ENCODE results near the gene FAT1.
A peak's percentile ranks its signal among the peaks of the same experiment; 100 is the strongest.

The FAT1 gene

DNA sequence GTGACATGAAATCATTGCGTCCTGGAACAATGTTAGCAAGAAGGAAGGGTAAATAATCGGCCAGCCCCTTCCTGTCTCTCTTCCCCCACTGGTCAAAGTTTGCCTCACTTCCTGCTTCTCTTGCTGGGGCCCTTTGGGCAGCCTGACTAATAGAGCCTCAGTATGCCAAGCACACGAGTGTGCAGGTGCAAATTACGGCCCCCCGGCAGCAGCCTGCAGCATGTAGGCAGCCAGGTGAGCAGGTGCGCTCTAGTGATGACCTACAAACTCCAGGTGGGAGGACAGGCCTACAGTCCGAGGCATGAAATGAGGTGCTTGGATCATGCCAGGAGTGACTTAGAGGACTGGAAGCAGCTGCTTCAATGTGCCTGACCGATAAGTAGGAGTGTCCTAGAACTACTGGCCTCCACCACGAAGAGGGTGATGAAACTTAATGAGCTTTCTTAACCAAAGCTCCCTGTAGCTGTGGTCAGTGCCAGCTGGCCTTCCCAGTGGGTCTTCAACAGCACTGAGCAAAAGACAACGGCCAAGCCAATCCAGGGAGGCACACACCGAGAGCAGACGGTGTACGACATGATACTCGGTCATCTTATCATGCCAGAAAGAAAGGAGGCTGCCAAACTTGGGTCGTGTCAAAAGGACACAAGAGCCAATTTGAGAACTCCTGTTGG lies 26.1 kb upstream of the FAT1 start:
- DNase-seq, result no peak

- DNase-seq, result peak; percentile 17
These were observed 22.9 kb upstream of the FAT1 start for GRCh38 chr4:186746581-186746980.

- no peak for DNase-seq
These were observed 19.6 kb upstream of the FAT1 start for GRCh38 chr4:186743261-186743660.

DNA sequence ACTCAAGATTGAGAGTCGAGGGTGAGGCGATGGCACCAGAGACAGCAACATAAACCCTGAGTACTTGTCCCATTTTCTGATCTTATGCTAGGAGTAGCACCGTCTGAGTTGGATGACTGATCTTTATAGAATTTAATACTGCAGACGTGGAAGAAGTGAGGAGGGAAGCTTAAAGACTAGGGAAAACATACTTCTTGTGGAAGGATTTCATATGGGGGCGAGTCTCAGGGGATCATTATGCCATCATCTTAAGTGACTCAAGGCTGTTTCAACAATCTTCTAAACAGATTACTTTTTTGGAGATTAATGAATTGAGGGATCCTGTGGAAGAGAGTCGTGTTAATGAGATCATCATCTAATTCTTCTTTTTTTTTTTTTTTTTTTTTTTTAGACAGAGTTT lies 17.2 kb upstream of the FAT1 start:
- peak; percentile 74 for DNase-seq

DNA sequence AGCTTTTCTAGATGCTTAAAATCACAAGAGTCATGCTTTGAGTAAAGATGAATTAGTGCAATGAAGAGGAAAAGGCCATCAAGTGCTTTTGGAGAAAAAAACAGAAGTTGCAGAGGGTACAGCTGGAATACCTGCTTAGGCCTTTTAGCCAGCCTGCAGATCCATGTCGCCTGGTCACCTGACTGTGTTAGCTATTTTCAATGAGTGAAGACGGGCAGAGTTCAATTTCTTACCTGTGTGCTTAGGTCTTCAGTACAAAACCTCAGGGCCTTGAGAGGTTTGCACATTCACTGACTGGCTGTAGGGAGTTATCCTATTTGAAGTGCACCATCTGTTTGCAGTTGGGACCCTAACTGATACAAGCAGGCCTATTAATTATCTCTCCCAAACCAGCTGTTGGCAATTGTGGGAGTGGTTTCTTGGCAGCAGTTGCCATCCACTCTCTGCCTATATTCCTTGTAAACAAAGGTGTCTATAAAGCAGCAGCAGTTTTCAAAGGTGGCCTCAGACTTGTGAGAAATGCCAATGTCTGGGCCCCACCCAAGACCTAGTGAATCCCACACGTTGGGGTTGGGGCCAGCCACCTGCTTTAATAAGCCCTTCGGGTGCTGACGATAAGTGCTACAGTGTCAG lies 16.3 kb upstream of the FAT1 start:
- DNase-seq, result no peak

DNA sequence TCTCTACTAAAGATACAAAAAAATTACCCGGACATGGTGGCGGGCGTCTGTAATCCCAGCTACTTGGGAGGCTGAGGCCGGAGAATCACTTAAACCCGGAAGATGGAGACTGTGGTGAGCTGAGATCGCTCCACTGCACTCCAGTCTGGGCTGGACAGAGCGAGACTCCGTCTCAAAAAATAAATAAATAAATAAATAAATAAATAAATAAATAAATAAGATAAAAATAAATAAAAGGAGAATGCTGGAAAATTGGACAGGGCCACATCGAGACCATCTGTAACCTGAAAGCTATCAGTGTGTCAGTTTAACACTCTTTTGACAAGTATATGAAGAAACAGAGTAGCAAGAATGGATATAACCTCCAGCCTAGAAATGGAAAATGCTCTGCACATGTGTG lies 15.7 kb upstream of the FAT1 start:
- DNase-seq, result no peak

GRCh38 chr4:186738421-186738820 lies 14.8 kb upstream of the FAT1 start:
- no peak for DNase-seq

GRCh38 chr4:186737427-186737826 lies 13.8 kb upstream of the FAT1 start:
- DNase-seq, result no peak

DNA sequence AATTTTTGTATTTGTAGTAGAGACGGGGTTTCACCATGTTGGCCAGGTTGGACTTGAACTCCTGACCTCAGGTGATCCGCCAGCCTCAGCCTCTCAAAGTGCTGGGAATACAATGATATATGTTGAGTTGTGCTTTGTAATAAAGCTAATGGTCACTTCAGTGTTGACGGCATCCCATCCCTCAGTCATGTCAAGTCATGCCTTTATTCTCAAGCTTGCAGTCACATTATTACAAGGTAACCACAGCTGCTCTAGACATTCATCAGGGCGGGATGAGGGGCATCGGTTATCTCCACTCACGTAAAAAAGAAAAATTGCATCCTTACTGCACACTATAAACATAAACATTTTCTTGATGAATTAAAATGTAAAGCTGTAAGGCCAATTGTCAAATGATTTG lies 12.8 kb upstream of the FAT1 start:
- no peak for DNase-seq

DNA sequence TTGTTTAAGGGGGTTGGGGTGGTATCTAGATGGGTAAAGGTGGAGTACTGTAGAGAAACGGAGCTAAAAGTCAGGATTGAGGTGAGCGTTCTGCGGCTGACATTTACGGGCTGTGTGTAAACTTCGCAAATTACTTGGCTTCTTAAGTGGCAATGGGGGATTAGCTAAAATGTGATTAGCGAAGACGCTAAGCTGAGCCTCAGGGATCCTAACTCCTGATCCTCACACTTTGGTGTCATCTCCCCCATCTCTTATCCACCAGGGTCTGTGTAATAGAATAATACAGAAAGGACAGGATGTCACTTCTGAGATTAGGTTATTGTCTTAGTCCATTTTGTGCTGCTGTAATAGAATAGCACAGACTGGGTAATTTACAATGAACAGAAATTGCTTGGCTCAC lies 10.6 kb upstream of the FAT1 start:
- no peak for DNase-seq

GRCh38 chr4:186733778-186734177 lies 10.1 kb upstream of the FAT1 start:
- DNase-seq, result no peak

- DNase-seq, result no peak
These were observed 7.0 kb upstream of the FAT1 start for GRCh38 chr4:186730621-186731020.

DNA sequence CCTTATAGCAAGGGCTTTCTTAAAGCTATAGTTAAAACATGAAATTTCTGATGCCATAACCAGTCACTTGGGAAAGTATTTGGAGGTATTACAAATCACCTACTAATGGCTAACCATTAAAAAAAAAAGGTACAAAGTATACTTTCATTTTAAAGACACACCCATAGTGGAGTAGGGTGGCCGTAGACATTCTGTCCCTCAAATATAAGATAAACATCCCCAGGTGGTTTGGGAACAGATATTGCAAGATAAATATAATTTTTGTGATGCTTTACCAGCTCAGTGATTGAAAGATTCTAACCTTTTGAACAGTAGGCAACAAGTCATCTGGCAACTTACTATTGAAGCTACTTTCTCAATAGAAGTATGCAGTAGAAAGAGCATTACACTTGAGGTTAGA lies 6.2 kb upstream of the FAT1 start:
- DNase-seq, result no peak

- DNase-seq, result peak; percentile 56
These were observed 5.1 kb upstream of the FAT1 start for GRCh38 chr4:186728631-186729271.

DNA sequence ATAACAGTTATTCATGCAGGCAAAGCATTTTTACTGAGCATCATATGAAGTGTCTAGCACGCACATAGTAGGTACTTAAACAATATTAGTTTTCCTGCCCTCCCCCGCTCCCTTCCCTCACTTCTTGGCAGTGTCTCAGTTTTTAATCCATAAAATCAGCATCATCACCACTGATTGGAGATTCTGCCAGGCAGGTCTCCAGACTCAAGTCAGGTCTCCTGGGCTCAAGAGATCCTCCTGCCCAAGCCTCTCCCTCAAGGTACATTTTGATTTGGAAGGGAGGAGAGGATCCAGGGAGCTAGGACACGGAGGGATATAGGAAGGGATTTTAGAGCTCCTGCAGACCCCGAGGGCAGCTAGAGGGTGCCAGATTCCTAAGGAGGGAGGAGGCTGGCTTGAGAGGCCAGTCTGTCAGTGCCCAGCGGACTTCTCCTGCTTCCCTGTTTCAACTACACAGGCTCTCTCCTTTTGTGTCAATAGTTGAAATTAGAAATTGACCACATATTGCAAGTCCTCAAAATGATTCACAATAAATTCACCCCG lies 4.4 kb upstream of the FAT1 start:
- DNase-seq, result peak; percentile 22

GRCh38 chr4:186727169-186727976 lies 3.7 kb upstream of the FAT1 start:
- no peak for DNase-seq

GRCh38 chr4:186726426-186727168 lies 2.9 kb upstream of the FAT1 start:
- DNase-seq, result peak; percentile 80

DNA sequence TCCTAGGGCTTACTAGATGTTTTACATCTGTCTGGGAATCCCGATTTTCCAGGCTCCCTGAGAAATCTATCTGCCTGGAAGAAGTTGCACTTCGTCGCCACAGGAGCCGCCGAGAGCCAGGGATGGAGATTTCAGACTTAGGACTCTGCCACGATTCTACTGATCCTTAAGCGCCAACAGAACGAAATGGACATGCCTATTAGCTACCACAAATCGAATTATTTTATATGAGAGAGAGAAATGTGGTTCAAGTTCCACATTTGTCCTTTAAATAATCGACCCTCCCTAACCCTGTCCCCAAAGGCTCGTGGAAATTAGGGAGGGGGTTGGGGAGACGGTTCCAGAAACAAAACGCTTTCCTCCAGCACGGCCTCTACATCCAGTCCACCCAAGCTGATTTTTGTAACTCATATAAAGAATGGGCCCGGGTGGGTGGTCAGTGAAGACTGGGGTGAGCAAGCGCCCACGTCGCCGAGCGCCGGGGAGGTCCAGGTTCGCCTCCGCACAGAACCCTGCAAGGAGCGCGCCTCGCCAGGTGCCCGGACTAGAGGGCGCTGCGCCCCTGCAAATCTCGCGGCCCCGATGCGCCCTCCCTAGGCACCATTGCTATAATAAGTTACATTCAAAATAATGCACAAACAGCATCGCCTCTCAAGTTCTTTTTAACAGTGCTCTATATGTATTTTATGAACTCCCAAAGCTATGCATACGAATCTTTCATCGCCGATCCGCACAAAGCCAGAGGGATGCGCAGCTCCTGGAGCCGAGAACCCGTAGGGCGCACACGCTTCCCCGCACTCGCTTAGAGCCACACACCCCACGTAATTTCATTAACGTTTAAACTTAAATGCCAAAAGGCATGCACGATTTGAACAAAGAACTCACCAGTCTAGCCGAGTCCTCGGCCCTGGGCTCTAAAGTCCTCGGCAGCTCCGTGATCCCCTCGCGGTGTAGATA lies 2.1 kb upstream of the FAT1 start:
- DNase-seq, result peak; percentile 88

- DNase-seq, result peak; percentile 38
These were observed 1.3 kb upstream of the FAT1 start for GRCh38 chr4:186724864-186725468.

DNA sequence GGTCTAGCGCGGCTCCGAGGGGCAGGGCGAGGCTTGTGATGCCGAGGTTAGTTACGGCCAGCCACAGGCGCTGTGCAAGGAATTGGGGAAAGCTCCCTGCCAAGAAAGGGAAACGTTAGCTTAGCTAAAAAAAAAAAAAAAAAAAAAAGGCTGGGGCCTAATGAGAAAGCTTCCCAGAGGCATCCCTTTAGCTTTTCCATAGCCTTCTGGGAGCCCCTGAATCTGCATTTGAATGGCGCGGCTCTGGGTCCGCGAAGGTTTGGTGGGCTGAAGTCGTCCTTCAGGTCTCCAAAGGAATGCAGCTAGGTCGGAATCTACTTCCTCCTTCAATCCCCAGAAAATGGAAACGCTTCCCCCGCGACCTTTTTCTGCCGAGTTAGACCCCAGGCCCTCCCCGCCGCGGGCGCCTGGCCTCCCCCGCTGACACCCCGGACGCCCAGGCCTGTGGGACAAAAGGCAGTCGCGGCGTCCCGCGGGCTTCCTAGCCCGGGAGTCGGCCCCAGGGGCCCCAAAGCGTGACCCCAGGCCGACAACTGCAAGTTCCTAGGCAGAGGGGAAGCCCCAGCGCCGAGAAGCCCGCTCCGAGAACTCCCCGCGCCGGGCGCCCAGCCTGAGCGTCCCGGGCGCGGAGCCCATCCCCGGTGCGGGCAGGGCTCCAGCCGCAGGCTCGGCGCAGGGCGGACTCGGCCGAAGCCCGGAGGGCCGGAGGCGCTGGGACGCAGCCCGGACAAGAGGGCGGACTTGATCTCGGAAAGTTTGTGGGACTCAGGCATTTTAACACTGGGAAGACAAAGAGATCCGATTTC lies 605 bp upstream of the FAT1 start:
- DNase-seq, result peak; percentile 50

All from fibroblast of skin of right quadriceps (primary cell).